MM.1S (cell line): ENCODE results near the gene TDRD7.

Experiments used
- CTCF ChIP-seq: fragments of 300-600 bp; sonication (generic); IDR thresholded peaks from 2 replicates; pipeline ENCODE4 v1.5.1; 2016; ENCODE audit warnings: antibody characterized with exemption, low read length, mixed read lengths
- EZH2 ChIP-seq: fragments of 300-600 bp; sonication (generic); optimal IDR thresholded peaks from 2 replicates; pipeline ENCODE3; 2017; ENCODE audit warnings: low read depth, mild to moderate bottlenecking, antibody characterized with exemption, low read length, mixed read lengths
- EZH2phosphoT487 ChIP-seq: fragments of 300-600 bp; sonication (generic); IDR thresholded peaks from 2 replicates; pipeline ENCODE4 v1.6.1; 2018; ENCODE audit warnings: antibody characterized with exemption, low read length

DNA sequence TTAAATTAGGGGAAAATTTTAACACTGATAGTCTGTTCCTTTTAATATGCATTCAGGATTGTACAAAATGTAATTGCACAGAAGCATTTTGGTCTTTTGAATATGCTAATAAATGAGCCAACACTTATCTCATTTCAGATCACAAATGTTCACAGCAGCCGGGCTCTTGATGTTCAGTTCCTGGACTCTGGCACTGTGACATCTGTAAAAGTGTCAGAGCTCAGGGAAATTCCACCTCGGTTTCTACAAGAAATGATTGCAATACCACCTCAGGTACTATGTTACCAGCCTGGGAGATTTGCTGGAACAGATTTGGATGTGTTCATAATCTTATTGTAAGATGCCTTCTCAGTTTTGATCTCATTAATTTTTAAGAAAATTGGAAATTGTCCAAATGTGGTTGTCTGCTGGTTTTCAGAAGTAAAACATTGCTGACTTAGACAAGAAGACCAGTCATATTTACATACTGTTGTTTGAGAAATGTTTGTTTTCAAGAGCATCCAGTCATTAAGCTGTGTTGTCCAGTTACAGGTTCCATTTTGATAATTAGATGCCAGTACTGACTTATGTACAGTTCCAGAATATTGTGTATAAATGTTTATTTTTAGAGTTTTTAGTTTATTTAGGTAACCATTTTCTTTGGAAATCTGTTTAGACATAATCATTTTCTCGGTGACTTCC lies 66.5 kb downstream of the TDRD7 start:
- TF ChIP-seq CTCF = no peak
- no peak for TF ChIP-seq EZH2
- TF ChIP-seq EZH2phosphoT487 = no peak
